ENCODE measurements around the gene SGMS2. TPM values are rescaled to one million over a fixed set of nuclear protein-coding genes. Genes with fewer than 3 reads are reported as not detected.

Gene SGMS2
- total and polyA plus RNA-seq, 2 donors (not counting 1 experiment from before 2014, with no cell fraction given): 0.12 TPM; not detected in 1

DNA sequence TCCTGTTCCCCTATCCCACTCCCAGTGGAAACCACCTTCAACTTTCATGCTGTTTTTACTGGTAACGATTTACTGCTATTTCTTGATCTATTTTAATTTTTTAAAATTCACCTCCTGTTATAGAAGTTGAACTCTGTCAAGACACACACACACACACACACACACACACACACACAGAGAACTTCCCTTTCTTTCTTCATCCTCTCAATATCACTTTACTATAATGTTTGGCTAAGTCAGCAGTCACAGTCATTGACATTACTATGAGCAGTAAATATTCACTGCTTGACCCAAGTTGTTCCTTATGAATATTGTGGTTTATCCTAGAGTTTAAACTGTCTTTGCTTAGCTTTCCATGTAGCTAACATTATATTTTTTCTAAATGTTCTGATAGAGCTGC is 24.0 kb upstream of the SGMS2 start:
- no peak overlapping the region for H3K27ac ChIP-seq (ENCODE audit: low read length in 2 of 2)
- CTCF ChIA-PET: no interaction called here
- no peak overlapping the region for H3K4me2 ChIP-seq (replicated peaks; ENCODE audit: low read depth, low read length, poor library complexity, severe bottlenecking)
- POLR2A ChIA-PET: no interaction called here
- no peak overlapping the region for H2AFZ ChIP-seq (ENCODE audit: insufficient read depth, low read depth, low read length, poor library complexity, severe bottlenecking)
- WGBS (ENCODE audit: insufficient coverage): no CpG with 5 or more reads among the region's 1 CpG
- intact Hi-C loops (cut with micrococcal nuclease): no loop called here
- H3K4me1 ChIP-seq (ENCODE audit: control insufficient read depth in 2 of 2, insufficient read depth in 2 of 2, low read length in 2 of 2): no peaks in the 10 kb centered on the region
- Mint-ChIP-seq H3K27me3 (peaks cover 41% of the 10 kb centered on the region), H3K9me3 (ENCODE audit: insufficient read depth) (no peaks in the 10 kb centered on the region), H3K27ac (no peak overlapping the region), H3K4me3 (no peak overlapping the region), H3K4me1 (no peaks in the 10 kb centered on the region)
- H4K20me1 ChIP-seq (ENCODE audit: control insufficient read depth, insufficient read depth, low read length, poor library complexity, severe bottlenecking): no peaks in the 10 kb centered on the region
- ATAC-seq (ENCODE audit: low read depth) (no peak), DNase-seq (no peak)
- H3K27me3 ChIP-seq (replicated peaks in 1 of 4; ENCODE audit: control extremely low read depth in 1 of 4, control insufficient read depth in 3 of 4, insufficient read depth in 4 of 4, low read length in 3 of 4): no peaks in the 10 kb centered on the region
- no peak overlapping the region for H3K9ac ChIP-seq (ENCODE audit: low read length)
- no peaks in the 10 kb centered on the region for H3K36me3 ChIP-seq (replicated peaks in 1 of 2; ENCODE audit: control extremely low read depth in 1 of 2, control insufficient read depth in 1 of 2, extremely low read depth in 1 of 2, insufficient read depth in 2 of 2, low read length in 1 of 2)
- H3K4me3 ChIP-seq (ENCODE audit: control extremely low read depth in 1 of 5, extremely low read depth in 1 of 5, insufficient read depth in 1 of 5, low read depth in 2 of 5, low read length in 4 of 5): no peak overlapping the region
- TF ChIP-seq CTCF (IDR thresholded peaks at IDR 0.05) (no peak), EZH2 (IDR thresholded peaks at IDR 0.05; ENCODE audit: borderline replicate concordance, insufficient read depth, low read depth, low read length, poor library complexity, severe bottlenecking) (no peak)
- H3K9me3 ChIP-seq (ENCODE audit: control extremely low read depth in 1 of 3, control insufficient read depth in 2 of 3, insufficient read depth in 1 of 3, low read length in 2 of 3): peaks cover 0 to 2% (median 0%) of the 10 kb centered on the region in 3 donors
- H3K79me2 ChIP-seq (ENCODE audit: control insufficient read depth, insufficient read depth, low read length): no peaks in the 10 kb centered on the region

DNA sequence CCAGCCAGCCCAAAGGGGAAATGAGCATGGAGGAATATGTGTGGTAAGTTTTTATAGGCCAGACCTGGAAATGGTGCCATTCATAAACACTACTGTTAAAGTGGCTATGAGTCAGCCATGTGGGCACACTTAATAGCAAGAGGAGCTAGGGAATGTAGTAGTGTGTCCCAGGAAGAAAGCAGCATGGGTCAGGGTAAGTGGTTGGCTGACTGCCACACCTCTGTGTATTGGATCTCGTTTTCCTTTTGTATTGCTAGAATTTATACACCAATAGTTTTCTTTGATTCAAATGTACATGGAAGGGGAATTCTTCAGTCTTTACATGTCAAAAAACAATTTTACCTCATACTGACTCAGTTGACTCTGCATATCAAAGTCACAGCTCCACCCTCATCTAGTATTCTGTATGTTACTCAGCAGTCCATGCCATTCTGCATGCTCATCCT is 22.9 kb upstream of the SGMS2 start:
- no peak for DNase-seq
- Mint-ChIP-seq H3K4me3 (no peak overlapping the region), H3K27me3 (peaks cover 34% of the 10 kb centered on the region), H3K4me1 (no peaks in the 10 kb centered on the region), H3K27ac (no peak overlapping the region), H3K9me3 (ENCODE audit: insufficient read depth) (no peaks in the 10 kb centered on the region)
- no peaks in the 10 kb centered on the region for H3K27me3 ChIP-seq (replicated peaks in 1 of 4; ENCODE audit: control extremely low read depth in 1 of 4, control insufficient read depth in 3 of 4, insufficient read depth in 4 of 4, low read length in 3 of 4)
- H2AFZ ChIP-seq (ENCODE audit: insufficient read depth, low read depth, low read length, poor library complexity, severe bottlenecking): no peak overlapping the region
- WGBS (ENCODE audit: insufficient coverage): no CpG with 5 or more reads among the region's 1 CpG
- H3K9me3 ChIP-seq (ENCODE audit: control extremely low read depth in 1 of 3, control insufficient read depth in 2 of 3, insufficient read depth in 1 of 3, low read length in 2 of 3): peaks cover 0 to 2% (median 0%) of the 10 kb centered on the region in 3 donors
- H3K79me2 ChIP-seq (ENCODE audit: control insufficient read depth, insufficient read depth, low read length): no peaks in the 10 kb centered on the region
- intact Hi-C loops (cut with micrococcal nuclease): no loop called here
- no peaks in the 10 kb centered on the region for H3K36me3 ChIP-seq (replicated peaks in 1 of 2; ENCODE audit: control extremely low read depth in 1 of 2, control insufficient read depth in 1 of 2, extremely low read depth in 1 of 2, insufficient read depth in 2 of 2, low read length in 1 of 2)
- no peaks in the 10 kb centered on the region for H3K4me1 ChIP-seq (ENCODE audit: control insufficient read depth in 2 of 2, insufficient read depth in 2 of 2, low read length in 2 of 2)
- CTCF ChIA-PET: no interaction called here
- no peak overlapping the region for H3K27ac ChIP-seq (ENCODE audit: low read length in 2 of 2)
- POLR2A ChIA-PET: no interaction called here
- no peaks in the 10 kb centered on the region for H4K20me1 ChIP-seq (ENCODE audit: control insufficient read depth, insufficient read depth, low read length, poor library complexity, severe bottlenecking)
- no peak overlapping the region for H3K4me2 ChIP-seq (replicated peaks; ENCODE audit: low read depth, low read length, poor library complexity, severe bottlenecking)
- H3K4me3 ChIP-seq (ENCODE audit: control extremely low read depth in 1 of 5, extremely low read depth in 1 of 5, insufficient read depth in 1 of 5, low read depth in 2 of 5, low read length in 4 of 5): no peak overlapping the region
- no peak overlapping the region for H3K9ac ChIP-seq (ENCODE audit: low read length)
- no peak for TF ChIP-seq CTCF (IDR thresholded peaks at IDR 0.05)
- no peak for TF ChIP-seq EZH2 (IDR thresholded peaks at IDR 0.05; ENCODE audit: borderline replicate concordance, insufficient read depth, low read depth, low read length, poor library complexity, severe bottlenecking)
- ATAC-seq (ENCODE audit: low read depth): no peak

Measured in B cell (primary cell).